HCEC 1CT (cell line): ENCODE measurements around the gene SUSD3.

ENCODE experiments used
- DNase-seq: peaks from one replicate; pipeline ENCODE4 v3.0.0-alpha.2; 2017

SUSD3 gene

DNA sequence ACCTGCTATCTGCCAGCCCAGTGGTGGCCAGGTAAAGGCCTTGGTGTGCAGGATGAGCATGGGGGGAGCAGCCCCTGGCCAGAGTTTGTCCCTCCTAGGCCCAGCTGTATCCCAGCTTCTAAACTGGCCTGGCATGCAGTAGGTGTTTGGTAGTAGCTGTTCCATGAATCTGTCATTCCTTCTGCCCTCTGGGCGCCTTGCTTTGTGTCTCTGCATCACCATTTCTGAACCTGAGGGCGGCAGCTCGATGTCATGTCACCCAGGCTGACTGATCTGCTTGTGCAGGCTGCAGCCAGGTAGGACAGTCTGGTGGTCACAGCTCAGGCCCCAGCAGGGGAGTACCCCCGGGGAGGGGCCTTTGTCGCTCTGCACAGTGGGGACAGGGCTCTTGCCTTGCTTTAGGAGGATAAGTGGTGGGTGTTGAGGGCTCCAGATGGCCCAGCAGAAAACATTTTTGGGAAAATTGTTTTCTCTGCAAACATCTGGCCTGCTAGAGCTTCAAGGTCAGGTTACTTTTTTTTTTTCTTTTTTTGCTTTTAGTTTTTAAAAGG is 4.6 kb upstream of the SUSD3 start:
- no peak for DNase-seq

- no peak for DNase-seq
These were observed 3.5 kb upstream of the SUSD3 start for GRCh38 chr9:93054758-93055704.

- DNase-seq = no peak
These were observed 1.3 kb upstream of the SUSD3 start for GRCh38 chr9:93057042-93057702.

GRCh38 chr9:93057703-93058354 is 672 bp upstream of the SUSD3 start:
- no peak for DNase-seq

DNA sequence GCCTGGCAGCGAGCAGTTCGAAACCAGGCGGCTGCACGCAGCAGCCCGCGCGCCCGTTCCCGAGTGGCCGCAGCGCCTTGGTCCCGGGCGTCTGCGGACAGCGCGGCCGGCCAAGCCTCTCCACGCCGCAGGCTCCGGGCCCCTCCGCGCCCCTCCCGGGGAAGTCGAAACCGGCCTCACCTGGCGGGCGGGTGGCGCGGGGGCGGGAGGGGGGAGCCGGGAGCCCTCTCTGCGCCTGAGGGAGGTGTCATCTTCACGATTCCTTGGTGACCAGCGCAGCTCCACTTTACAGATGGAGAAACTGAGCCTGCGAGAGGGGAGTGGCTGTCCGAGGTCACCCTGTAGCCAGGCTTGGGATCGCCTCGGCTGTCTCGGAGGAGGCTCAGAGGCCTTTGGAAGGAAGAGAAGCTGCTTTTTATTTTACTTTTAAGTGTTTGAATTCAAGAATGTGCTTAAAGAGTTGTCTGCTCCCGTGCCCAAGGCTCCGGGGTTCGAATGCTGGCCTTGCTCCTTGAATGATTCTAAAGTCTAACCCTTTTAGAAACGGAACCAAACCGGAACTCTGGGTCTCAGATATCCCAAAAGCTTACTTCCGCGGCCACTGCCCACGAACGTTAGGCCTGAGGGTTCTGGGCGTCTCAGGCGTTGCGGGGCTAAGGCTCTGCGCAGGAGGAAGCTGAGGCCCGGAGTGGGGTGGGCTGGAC is 662 bp downstream of the SUSD3 start:
- no peak for DNase-seq

DNA sequence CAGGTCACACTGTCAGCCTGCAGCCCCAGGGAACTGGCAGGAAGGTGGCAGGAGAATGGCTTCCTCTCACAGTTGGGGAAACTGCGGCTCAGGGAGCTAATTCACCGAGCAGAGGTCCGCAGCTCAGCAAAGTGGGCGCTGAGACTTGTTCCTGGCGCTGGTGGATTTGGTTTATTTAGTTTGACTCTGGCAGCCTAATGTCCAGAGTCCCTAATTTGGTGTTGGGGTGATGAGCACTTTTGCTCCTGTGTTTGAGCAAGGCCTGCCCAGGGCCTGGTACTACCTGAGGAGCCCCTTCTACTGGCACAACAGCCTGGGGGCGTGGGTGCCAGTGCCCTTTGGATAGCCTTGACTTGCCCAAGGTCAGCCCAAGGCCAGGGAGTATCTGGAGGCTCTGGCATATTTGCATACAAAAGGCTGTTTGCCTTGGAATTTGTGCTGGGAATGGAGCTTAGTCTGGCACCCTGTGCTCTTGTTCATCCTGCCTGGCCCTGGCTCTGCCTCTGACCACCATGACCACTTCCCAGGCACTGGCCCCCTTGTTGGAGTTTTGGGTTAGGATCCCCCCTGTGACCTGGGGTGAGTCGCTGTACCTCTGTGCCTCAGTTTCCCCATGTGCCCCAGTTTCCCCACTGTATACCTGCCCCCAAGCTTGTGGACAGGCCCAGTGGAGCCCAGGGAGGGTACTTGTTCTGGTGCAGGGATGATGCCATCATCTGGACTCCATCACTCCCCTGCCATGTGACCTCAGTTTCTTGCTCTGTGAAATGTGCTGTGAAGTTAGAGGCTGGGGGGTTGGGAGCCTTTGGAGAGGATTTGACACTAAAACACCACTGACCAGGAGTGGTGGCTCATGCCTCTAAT is 1.4 kb downstream of the SUSD3 start:
- no peak for DNase-seq

- DNase-seq = peak; percentile 34
These were observed 2.3 kb downstream of the SUSD3 start for GRCh38 chr9:93060746-93061259.

GRCh38 chr9:93061260-93061751 is 2.8 kb downstream of the SUSD3 start:
- DNase-seq = no peak

- DNase-seq = no peak
These were observed 3.6 kb downstream of the SUSD3 start for GRCh38 chr9:93061791-93062763.

DNA sequence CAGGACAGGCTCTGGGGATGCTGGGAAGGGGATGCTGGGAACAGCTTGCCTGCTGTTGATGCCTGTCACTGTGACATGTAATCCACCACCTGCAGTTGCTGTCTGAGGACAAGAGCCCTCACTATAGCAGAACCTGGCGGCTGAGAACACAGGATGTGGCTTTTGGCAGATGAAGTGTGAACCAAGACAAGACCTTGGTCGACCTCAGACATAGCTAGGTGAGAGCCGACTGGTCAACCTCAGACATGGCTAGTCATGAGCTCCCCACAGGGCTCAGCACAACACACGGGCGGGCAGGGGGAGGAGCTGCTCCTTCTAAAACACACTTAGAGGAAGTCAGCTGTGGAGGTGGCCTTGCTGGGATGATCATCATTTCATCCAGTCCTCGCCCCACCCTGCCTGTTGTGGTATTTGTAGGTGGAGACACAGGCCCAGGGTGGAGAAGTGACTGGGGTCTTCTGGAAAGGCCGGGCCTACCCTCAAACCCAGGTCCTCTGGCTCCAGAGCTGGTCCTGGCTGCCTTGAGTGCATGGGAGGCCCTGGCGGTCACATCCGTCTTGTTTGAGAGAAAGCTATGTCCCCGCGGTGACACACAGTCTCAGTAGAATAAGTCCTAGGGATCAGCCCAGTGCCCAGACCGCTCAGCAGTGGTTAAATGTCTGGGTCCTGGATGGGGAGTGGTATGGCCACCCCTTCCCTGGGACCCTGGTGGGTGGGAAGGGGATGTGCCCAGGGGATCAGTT is 6.1 kb downstream of the SUSD3 start:
- no peak for DNase-seq

- no peak for DNase-seq
These were observed 6.7 kb downstream of the SUSD3 start for GRCh38 chr9:93065135-93065720.

DNA sequence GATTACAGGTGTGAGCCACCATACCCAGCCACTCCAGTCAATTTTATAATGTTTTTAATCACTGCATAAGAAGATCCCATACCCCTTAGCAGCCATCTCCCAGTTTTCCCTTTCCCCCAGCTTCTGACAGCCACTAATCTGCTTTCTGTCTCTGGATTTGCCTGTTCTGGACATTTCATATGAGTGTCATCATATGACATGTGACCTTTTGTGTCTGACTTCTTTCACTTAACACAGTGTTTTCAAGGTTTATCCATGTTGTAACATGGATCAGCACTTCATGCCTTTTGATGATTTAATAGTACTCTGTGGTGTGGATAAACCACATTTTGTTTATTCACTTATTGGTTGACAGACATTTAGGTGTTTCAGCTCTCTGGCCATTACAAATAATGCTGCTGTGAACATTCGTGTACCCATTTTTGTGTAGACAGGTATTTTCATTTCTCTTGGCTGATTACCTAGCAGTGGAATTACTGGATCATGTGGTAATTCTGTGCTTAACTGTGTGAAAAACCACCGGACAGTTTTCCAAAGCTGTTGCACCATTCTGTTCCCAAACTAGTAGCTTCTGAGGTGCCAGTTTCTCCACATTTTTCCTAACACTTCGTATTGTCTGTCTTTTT is 8.6 kb downstream of the SUSD3 start:
- DNase-seq = no peak

DNA sequence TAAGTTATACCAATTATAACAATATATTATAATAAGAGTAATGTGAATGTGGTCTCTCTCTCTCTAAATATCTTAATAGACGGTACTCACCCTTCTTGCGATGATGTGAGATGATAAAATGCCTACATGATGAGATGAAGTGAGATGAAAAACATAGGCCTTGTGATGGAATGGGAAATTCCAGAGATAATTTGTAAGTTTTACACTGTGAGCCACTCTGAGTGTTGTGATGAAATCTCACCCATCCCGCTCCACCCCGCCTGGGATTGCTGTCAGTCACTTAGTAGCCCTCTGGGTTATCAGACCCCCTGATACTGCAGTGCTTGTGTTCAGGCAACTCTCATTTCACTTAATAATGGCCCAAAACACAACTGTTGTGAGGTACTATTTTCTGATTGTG is 10.5 kb downstream of the SUSD3 start:
- no peak for DNase-seq

DNA sequence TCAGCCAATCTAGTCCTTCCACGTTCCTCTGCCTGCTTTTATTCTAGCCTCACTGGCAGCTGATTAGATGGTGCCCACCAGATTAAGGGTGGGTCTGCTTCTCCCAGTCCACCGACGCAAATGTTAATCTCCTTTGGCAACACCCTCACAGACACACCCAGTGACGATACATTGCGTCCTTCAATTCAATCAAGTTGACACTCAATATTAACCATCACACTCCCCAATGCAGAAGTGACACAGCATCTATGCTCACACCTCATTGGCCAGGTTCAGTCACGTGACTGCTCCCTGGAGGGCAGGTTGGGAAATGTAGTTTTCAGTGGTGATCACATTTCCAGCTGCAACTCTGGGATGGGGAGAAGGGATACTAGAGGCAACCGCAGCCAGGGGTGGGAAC is 13.0 kb downstream of the SUSD3 start:
- no peak for DNase-seq

- DNase-seq = peak; percentile 13
These were observed 13.9 kb downstream of the SUSD3 start for GRCh38 chr9:93072383-93072795.

- no peak for DNase-seq
These were observed 17.7 kb downstream of the SUSD3 start for GRCh38 chr9:93076101-93076791.

- no peak for DNase-seq
These were observed 18.3 kb downstream of the SUSD3 start for GRCh38 chr9:93076792-93077128.

- no peak for DNase-seq
These were observed 18.9 kb downstream of the SUSD3 start for GRCh38 chr9:93077367-93077766.
